Ammon's horn (tissue), 1 donor: Measurements from ENCODE around the gene SKAP1.
"Not testable (repeated sequence)": the region's sequence is repeated elsewhere in the genome, so short reads cannot be mapped to it uniquely, and the experiment has no call there.

Experiments used
- DNase-seq: peaks from one replicate; pipeline ENCODE4 v3.0.0-alpha.2; 2016; ENCODE audit warnings: low spot score

The SKAP1 gene

DNA sequence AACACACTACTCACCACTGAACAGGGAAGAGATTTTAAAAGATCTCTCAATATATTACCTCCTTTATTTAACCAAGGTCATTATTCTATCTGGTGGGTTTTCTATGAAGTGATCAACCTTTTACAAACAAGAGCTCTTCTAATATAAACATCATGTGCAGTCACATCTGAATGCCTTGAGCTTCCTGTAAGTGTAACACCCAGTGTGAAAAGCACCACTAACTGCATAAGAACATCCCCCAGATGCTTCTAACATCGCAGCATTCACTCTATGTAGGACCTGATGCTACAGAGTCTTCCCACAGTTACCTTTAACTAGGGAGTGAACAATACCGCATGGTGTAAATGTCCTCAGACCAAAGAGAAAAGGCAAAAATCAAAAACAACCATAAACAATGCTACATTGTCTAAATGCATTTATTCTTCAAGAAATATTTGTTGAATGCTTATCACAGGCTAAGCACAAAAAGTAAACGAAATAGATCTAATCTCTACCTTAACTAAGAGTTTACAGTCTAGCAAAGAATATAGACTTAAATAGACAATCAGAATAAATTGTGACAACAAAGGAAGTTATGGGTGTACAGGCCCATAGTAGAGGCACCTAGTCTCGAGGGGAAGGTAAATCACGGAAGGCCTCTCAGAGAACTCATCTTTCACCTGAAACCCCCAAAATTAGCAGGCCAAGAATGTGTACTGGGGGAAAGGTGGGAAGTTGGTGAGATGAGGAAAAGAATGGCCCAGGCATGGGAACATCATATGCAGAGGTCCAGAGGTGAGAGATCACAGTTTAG is 16.2 kb downstream of the SKAP1 start:
- DNase-seq, result no peak

DNA sequence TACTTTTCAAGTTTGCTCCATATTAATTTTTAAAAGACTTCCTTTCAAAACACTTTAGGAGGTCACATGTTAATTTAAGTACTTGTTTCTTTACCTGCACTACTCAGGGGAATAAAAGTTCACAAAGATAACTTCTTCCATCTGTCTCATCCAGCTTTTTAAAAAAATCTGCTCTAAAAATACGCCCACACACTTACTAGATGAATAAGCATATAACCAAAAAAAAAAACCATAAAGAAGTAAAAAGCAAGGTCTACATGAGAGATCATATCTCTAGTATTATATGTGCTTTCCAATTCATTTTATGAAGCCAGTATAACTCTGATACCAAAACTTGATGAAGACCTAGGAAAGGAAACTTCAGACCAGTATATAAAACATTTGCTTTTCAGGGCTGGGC is 17.2 kb downstream of the SKAP1 start:
- DNase-seq, result no peak

DNA sequence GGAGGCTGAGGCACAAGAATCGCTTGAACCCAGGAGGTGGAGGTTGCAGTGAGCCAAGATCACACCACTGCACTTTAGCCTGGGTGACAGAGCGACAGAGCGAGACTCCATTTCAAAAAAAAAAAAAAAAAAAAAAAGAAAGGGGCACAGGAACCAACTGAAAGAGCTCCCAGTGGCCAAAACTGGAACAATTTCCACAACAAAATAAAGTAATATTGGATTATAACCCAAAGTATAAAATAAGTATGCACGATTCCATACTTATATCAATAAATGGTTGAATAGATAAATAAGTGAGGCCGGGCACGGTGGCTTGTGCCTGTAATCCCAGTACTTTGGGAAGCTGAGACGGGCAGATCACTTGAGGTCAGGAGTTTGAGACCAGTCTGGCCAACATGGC is 19.2 kb downstream of the SKAP1 start:
- DNase-seq, result not testable (repeated sequence)

DNA sequence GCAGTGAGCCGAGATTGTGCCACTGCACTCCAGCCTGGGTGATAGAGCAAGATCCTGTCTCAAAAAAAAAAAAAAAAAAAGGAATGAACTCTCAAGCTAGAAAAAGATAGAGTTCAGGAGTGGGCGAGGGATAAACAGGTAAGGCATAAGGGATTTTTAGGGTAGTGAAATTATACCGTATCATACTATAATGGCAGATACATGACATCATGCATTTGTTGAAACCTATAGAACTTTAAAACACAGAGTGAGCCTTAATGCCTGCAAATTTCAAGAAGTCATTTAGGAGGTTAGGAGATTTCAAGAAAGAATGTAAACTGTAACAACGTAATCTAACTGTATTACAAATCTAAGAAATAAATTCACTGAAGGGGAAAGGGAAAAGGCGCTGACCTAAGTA is 20.4 kb downstream of the SKAP1 start:
- DNase-seq, result no peak

DNA sequence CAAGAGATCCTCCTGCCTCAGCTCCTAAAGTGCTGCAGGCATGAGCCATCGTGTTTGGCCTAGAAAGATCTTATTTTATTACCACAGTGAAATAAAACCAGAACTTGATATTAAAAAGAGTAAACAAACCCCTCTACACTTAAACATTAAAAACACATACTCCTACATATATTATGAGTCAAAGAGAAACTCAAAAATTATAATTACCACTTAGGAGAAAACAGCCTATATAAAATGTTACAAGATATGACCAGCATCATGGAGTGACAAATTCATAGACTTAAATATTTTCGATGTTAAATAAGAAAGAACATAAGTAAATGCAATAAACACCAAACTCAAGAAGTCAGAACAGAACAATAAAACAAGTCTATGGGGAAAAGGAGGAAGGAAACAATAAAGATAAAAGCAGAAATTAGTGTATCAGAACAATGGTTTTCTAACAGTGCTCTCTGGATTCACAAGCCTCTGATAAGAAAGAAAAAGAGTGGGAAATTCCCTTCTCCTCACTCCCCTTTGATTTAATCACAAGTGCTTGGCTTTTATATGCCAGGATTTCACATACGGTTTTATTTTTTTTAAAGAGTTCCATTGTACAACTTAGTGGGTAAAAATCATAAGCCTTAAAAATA is 23.0 kb downstream of the SKAP1 start:
- no peak for DNase-seq

DNA sequence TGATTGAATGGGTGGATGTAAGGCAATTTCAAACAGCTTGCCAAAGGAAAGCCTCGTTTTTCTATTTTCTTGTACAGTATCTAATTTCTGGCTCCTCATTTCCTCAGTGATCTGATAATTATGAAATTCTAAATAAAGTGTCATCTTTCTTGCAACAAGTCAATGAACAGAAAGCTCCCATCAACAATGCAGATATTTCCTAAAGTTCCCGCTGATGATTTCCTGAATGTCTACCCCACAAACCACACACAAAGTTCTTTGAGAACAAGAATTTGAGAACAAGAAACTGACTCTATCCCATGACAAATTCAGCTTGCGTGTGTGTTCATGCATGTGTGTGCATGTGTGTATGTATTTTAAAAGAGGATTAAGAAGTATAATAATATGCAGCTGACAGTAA is 35.2 kb downstream of the SKAP1 start:
- no peak for DNase-seq

DNA sequence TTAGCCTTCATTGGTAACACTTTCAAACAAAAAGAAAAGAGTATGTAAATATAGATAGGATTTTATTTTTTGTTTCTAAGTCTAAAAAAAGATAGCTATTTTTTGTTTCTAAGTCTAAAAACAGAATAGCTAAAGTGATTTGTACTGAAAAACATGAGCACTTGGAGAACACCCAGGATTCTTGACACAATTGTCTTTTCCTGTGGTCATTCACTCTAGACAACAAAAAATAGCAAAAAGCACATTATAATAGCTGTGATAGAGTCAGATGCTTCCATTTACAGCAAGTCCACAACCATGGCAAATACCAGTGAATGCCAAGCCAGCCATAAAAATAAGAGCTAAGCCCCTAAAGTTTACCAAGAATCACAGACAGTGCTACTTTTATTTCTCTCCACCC is 36.7 kb downstream of the SKAP1 start:
- DNase-seq, result no peak

DNA sequence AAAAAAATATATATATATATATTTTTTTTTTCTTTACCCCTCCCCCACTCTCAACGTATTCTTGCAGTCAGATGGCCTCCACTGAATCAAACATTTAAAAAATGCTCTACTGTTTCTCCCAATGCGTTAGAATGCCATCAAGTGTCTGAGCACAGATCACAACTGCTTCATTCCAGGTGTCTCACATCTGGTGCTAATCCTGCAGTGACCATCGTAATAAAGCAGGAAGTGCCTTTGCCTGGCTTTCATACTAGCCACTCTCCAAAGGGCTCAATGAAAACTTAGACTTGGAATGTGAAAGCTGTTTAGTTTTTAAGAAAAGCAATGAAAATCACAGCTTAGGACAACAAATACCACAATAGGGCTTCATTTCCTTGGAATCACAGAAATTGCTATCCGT is 37.2 kb downstream of the SKAP1 start:
- no peak for DNase-seq

DNA sequence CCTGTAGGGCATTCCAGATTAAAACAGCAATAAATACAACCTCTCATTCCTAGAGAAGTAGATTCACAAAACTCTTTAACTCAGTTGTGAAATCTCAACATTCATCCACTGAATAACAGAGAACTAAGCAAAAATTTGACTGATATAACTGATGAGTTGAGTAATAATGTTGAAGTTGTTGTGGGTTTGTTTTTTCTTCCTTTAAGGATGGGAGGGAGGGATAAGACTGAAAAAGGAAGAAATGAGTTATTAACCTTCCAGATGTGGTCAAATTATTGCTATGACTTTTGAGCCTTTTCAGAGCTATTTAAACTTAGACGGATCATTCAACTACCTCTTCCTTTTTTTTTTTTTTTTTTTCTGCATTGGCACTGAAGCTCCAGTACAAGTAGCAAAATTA is 38.6 kb downstream of the SKAP1 start:
- no peak for DNase-seq

DNA sequence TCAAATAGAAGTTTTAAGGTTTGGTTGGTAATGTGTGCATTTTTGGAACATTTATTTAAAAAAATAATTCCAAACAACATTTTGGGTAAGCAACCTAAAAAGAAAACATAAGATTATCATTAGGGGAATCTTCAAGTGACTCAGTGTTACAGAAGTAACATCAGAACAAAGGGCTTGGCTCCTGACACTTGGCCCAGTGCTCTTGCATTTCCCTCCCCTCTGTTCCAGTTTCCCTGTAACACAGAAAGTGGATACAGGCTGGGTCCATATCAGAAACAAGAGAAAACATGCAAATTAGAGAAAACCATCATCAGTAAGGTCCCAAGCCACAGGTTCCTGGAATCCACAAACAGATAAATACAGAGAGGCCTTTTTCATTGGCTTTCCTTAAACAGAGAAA is 40.1 kb downstream of the SKAP1 start:
- no peak for DNase-seq

DNA sequence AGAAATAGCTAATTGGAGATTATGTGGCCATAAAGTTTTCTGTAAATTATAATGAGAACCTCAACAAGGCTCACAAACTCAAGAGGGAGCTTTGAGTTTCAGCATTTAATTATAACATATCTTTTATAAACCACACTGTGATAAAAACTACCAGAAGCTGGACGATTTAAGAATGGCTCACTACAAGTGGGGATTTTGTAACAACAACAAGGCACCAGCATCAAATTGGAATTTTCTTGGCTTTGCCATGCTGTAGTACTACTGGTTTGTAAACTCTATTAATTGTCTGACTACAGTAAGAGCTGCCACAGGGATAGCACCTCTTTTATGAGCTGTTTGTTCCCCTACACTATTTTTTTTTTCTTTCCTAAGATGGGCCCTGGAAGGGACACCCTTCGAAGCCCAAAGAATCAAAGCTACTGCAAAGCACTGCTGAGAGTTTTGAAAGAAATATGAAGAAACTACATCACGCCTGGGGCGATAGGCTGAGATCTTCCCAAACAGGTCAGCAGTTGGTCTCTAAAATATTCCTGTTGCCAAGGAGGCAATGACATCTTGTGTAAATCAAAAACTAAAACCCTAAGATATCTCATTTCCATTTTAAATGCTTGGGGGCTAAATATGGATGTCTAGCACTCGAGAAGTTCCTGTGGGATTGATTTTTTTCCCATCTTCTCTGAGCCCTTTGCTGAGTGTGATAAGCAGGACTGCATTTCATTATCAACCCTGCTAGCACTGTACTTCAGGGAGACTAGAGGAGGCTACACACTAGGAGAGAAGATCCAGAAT is 40.9 kb downstream of the SKAP1 start:
- no peak for DNase-seq

DNA sequence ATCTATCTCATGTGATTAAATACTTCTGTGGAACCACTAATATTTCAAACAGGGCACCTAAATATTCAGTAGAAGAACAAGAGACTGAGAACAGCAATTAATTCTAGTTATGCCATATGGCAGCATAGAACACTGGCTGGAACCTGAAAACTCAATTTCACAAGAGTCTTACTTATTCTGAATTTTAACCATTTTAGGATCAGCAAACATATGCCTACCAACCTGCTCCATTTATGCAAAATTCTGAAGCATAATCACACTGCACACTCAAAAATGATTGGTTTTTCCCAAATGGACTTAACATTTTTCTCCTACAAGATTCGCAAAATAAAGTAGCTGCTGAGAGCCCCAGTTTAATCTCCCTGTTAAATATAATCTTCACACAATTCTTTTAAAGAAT is 43.2 kb downstream of the SKAP1 start:
- peak; percentile 42 for DNase-seq

DNA sequence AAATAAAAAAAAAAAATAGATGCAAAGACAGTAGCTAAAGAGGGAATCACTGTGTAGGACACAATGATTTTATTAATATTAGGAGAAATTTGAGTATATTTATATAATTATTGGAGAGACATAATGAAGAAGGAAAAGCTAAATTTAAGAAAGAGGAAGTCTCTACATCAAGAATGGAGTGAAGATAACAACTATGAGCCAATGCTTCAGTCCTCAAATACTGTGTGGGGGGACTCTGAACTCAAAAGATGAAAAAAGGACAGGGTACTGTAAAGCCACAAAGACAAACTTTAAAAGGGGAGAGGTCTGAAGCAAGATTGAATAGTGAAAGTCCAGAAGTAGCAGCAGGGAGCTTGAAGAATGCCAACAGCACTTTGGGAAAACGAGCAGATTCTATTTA is 44.7 kb downstream of the SKAP1 start:
- DNase-seq, result no peak

DNA sequence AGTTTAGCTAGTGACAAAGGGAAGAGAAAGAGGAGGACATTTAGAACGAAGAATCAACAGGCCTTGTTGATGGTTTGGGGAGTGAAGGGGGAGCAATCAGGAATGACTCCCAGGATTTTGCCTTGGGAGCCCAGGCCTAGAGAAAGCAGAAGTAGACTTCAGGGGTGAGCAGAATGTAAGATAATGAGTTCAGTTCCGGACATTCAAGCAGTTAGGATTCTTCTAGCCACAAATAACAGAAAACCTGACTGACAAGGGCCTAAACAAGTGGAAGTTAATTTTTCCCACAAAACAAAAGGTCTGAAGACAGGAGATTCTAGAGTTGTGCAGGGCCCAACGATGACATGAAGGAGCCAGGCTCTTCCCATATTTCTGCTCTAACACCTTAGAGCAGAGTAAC is 45.9 kb downstream of the SKAP1 start:
- no peak for DNase-seq

DNA sequence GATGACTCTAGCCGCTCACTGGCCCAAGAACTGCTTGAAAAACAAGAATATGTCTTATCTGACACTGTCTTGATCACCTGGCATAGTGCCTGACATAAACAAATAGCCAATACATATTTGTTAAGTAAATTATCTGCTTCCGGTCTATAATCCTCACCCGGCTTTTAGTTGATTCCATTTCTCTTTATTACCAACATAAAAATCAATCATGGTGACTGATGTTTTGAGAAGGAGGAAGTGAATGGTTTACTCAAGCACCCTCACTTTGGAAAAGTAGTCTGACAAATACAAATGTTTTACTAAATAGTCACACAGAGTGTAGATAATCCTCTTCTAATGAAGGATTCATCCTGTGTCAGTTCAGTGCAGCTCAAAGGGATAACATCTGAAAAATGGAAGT is 47.0 kb downstream of the SKAP1 start:
- no peak for DNase-seq

DNA sequence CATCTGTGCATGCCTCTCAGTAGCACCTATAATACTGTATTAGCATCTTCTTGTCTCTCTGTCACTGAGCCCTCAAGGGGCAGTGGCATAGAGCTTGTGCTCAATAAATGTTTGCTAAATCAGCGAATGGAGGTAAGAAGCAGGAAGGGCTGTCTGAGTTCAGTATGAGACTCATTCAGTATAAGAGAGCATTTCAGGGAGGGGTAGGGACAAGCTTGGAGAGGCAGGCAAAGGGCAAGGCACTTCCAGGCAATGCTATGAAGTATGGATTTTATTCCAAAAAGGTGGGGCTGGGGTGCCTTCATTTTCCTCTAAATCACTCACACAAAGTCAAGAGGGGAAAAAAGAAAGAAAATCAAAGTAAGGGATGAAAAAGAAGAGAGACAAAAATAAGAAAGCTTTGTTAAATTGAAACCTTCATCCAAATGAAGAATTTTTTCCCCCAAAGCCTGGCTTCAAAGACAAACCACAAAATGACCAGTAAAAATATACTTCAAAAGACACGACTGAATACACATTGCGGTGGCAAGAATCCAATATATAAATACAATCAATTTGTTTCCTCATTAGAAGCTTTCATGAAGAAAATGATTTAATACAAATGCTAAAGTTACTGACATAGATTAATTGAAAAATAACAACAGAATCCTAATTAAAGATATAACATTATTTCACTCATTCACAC is 51.2 kb downstream of the SKAP1 start:
- no peak for DNase-seq

DNA sequence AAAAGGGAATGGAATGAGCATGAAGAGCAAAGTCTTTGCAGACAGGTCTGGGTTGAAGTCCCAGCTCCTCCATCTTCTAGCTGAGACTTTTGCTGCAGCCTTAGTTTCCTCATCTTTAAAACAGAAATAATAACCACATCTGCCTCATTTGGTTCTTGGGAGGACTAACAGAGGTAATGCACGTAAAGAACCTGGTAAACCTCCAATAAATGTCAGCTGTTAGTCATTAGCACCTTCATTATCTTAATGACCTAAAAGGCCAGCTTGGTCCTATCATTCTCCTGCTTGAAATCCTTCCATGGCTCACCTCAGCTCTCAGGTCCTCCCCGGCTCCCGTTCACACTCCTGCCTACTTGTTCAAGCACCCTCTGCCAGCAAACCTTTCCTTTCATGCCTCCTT is 51.8 kb downstream of the SKAP1 start:
- no peak for DNase-seq

DNA sequence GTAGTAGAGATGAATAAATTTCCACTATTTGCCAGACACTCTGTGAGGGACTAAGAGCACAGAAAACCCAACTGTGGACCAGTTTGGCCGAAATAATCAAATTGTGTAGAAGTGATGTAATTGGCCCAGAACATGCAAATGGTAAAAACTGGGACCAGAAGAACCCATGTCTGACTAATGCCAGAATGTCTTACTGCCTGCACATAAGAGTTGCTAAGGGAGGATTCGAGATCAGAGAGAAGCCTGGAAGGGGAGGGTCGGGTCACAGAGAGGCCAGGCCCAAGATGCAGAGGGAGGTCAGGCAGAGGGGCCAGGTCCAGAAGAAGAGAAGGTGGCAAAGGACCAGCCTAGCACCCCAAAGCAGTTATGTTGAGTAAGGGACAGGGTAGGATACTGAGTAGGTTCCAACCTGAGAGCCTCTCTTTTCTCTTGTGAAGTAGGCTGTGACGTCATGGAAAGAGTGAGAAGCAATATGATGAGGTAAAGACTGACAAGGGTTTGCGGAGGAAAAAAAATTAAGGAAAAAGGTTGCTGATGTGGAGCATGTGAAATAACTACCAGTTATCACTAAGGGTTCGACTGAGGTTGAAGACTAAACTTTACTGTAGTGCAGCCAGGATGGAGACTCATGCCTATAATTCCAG is 53.2 kb downstream of the SKAP1 start:
- no peak for DNase-seq

DNA sequence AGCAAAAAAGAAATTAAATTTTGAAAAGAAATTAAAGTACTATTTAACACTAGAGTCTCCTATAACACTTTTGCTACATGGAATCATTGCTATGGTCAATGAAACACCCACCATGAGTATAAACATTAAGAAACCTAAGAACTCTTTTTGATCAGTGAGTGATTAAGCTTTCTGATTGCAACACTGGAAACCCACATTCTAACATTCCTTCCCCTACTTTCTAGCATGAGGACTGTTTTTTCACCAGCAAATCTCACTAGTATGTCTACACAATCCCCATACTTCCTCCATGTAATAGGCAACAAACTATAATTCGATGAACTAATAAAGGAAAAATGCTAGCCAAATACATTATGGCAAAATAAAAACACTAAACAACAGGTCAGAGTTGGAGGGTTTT is 54.7 kb downstream of the SKAP1 start:
- DNase-seq, result no peak

DNA sequence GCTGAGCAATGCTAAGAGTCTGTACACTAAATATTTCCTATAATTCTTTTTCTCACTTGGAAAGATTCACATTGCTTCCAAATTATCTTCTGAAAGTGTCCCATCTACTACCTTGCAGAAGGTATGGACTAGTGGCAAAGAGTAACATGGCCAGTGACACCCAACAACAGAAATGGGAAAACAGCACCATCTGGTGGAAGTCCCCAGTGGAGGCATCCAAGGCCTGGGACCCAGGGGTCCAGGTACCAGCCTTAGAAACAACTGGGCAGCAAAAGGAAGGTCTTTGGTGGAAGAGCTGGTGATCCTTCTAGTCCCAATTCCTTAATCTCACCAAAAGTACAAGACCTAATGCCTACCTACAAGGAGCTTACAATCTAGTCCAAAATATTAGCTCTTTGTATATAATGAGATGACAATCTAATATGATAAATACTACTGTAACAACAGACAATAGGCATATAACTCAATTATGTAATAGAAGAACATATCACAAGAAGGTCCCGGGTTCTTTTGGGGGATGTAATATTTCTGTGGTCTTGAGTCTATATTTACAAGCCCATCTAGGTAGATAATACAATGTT is 55.3 kb downstream of the SKAP1 start:
- DNase-seq, result no peak

DNA sequence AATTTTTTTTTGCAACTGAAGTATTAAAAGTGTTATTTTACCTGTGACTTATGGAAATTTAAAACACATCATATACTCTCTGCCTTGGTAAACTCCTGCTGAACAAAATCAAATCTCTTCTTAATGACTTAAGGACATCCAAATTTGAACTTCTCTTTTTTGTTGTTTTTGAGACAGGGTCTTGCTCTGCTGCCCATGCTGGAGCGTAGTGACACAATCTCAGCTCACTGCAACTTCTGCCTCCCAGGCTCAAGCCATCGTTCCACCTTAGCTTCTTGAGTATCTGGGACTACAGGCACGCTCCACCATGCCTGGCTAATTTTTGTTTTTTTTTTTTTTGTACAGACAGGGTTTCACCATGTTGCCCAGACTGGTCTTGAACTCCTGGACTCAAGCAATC is 56.1 kb downstream of the SKAP1 start:
- DNase-seq, result no peak
